ENCODE results near the gene NPIPA7. TPM values are rescaled to one million over a fixed set of nuclear protein-coding genes. Genes with fewer than 3 reads are reported as not detected.
"Not testable (repeated sequence)": the region's sequence is repeated elsewhere in the genome, so short reads cannot be mapped to it uniquely, and the experiment has no call there.

Gene NPIPA7
- total RNA-seq, result 8.7 to 11.9 TPM (median 10.3 TPM) in 3 replicates

DNA sequence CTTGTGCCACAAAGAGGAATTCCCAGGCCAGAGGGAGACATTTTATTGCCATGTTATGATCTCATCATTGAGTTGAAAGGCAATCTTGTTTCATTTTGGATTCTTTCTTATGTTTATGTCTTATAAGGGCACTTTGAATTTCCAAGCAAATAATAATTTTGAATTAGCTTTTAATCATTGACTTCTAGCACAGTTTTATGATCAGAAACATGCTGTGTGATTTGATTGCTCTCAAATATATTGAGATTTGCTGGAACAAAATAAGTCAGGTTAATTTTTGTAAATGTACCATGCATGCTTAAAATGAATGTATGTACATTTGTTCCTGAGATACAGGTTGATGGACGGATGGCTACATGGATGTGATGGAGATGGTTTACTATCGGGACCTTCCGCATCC is at the start of gene NPIPA7:
Gene NPIPA7 (plus strand): TSS at position 301 of the 400 bp plus-strand sequence. CDS start 105 bp downstream, outside the sequence.
- not testable (repeated sequence) for H3K4me3 Mint-ChIP-seq; H3K4me1 Mint-ChIP-seq; DNase-seq (ENCODE audit: low spot score in 2 of 2, unreplicated experiment in 2 of 2); H3K27ac Mint-ChIP-seq; H3K36me3 Mint-ChIP-seq; H3K9me3 Mint-ChIP-seq; H3K27me3 Mint-ChIP-seq (ENCODE audit: low read depth)

DNA sequence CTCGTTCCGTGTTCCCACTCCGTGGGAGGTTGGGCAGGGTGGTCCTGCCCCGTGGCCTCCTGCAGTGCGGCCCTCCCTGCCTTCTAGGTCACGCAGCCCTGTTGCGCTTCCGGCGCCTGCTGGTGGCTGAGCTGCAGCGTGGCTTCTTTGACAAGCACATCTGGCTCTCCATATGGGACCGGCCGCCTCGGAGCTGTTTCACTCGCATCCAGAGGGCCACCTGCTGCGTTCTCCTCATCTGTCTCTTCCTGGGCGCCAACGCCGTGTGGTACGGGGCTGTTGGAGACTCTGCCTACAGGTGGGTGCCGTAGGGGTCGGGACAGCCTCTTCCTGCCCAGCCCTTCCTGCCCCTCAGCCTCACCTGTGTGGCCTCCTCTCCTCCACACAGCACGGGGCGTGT is 47.5 kb upstream of the NPIPA7 start:
- H3K9me3 Mint-ChIP-seq; H3K27ac Mint-ChIP-seq; H3K4me1 Mint-ChIP-seq; H3K27me3 Mint-ChIP-seq (ENCODE audit: low read depth); DNase-seq (ENCODE audit: low spot score in 2 of 2, unreplicated experiment in 2 of 2); H3K4me3 Mint-ChIP-seq; H3K36me3 Mint-ChIP-seq: not testable (repeated sequence)

DNA sequence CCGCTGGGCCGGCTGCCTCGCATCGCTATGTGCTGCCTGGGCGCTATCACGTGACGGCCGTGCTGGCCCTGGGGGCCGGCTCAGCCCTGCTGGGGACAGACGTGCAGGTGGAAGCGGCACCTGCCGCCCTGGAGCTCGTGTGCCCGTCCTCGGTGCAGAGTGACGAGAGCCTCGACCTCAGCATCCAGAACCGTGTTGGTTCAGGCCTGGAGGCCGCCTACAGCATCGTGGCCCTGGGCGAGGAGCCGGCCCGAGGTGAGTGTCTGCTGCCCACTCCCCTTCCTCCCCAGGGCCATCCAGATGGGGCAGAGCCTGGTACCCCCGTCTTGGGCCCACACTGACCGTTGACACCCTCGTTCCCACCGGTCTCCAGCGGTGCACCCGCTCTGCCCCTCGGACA is 21.4 kb upstream of the NPIPA7 start:
- not testable (repeated sequence) for H3K4me3 Mint-ChIP-seq; H3K36me3 Mint-ChIP-seq; H3K27ac Mint-ChIP-seq; H3K9me3 Mint-ChIP-seq; H3K4me1 Mint-ChIP-seq; H3K27me3 Mint-ChIP-seq (ENCODE audit: low read depth); DNase-seq (ENCODE audit: low spot score in 2 of 2, unreplicated experiment in 2 of 2)

- not testable (repeated sequence) for H3K4me3 Mint-ChIP-seq; DNase-seq (ENCODE audit: low spot score in 2 of 2, unreplicated experiment in 2 of 2); H3K4me1 Mint-ChIP-seq; H3K36me3 Mint-ChIP-seq; H3K27ac Mint-ChIP-seq; H3K27me3 Mint-ChIP-seq (ENCODE audit: low read depth); H3K9me3 Mint-ChIP-seq
These were observed 20.2 kb upstream of the NPIPA7 start for GRCh38 chr16:16358539-16359240.

GRCh38 chr16:16363595-16363994 is 15.3 kb upstream of the NPIPA7 start:
- H3K9me3 Mint-ChIP-seq; H3K4me1 Mint-ChIP-seq; DNase-seq (ENCODE audit: low spot score in 2 of 2, unreplicated experiment in 2 of 2); H3K36me3 Mint-ChIP-seq; H3K27ac Mint-ChIP-seq; H3K27me3 Mint-ChIP-seq (ENCODE audit: low read depth); H3K4me3 Mint-ChIP-seq: not testable (repeated sequence)

- not testable (repeated sequence) for H3K27me3 Mint-ChIP-seq (ENCODE audit: low read depth); H3K9me3 Mint-ChIP-seq
These were observed 14.8 kb upstream of the NPIPA7 start for GRCh38 chr16:16364100-16364499.

DNA sequence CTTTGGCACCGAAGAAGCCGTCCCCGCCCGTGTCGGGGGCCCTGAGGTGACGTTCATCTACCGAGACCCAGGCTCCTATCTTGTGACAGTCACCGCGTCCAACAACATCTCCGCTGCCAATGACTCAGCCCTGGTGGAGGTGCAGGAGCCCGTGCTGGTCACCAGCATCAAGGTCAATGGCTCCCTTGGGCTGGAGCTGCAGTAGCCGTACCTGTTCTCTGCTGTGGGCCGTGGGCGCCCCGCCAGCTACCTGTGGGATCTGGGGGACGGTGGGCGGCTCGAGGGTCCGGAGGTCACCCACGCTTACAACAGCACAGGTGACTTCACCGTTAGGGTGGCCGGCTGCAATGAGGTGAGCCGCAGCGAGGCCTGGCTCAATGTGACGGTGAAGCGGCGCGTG is 14.2 kb upstream of the NPIPA7 start:
- H3K9me3 Mint-ChIP-seq; H3K4me3 Mint-ChIP-seq; DNase-seq (ENCODE audit: low spot score in 2 of 2, unreplicated experiment in 2 of 2); H3K27me3 Mint-ChIP-seq (ENCODE audit: low read depth); H3K4me1 Mint-ChIP-seq; H3K36me3 Mint-ChIP-seq; H3K27ac Mint-ChIP-seq: not testable (repeated sequence)

More at GRCh38 chr16:16364100-16364499, 14.8 kb upstream of the NPIPA7 start:
- not testable (repeated sequence) for H3K36me3 Mint-ChIP-seq; H3K4me1 Mint-ChIP-seq; DNase-seq (ENCODE audit: low spot score in 2 of 2, unreplicated experiment in 2 of 2); H3K27ac Mint-ChIP-seq; H3K4me3 Mint-ChIP-seq

- not testable (repeated sequence) for H3K9me3 Mint-ChIP-seq; H3K4me1 Mint-ChIP-seq; H3K36me3 Mint-ChIP-seq; H3K27me3 Mint-ChIP-seq (ENCODE audit: low read depth); H3K4me3 Mint-ChIP-seq; H3K27ac Mint-ChIP-seq
- DNase-seq (ENCODE audit: low spot score in 2 of 2, unreplicated experiment in 2 of 2), result peak in 1 of 2 experiments; percentile 8
These were observed 13.6 kb upstream of the NPIPA7 start for GRCh38 chr16:16365319-16365718.

DNA sequence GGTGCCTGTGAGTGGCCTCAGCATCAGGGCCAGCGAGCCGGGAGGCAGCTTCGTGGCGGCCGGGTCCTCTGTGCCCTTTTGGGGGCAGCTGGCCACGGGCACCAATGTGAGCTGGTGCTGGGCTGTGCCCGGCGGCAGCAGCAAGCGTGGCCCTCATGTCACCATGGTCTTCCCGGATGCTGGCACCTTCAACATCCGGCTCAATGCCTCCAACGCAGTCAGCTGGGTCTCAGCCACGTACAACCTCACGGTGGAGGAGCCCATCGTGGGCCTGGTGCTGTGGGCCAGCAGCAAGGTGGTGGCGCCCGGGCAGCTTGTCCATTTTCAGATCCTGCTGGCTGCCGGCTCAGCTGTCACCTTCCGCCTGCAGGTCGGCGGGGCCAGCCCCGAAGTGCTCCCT is 13.1 kb upstream of the NPIPA7 start:
- not testable (repeated sequence) for H3K27me3 Mint-ChIP-seq (ENCODE audit: low read depth); H3K9me3 Mint-ChIP-seq; DNase-seq (ENCODE audit: low spot score in 2 of 2, unreplicated experiment in 2 of 2); H3K4me3 Mint-ChIP-seq; H3K4me1 Mint-ChIP-seq; H3K36me3 Mint-ChIP-seq; H3K27ac Mint-ChIP-seq

DNA sequence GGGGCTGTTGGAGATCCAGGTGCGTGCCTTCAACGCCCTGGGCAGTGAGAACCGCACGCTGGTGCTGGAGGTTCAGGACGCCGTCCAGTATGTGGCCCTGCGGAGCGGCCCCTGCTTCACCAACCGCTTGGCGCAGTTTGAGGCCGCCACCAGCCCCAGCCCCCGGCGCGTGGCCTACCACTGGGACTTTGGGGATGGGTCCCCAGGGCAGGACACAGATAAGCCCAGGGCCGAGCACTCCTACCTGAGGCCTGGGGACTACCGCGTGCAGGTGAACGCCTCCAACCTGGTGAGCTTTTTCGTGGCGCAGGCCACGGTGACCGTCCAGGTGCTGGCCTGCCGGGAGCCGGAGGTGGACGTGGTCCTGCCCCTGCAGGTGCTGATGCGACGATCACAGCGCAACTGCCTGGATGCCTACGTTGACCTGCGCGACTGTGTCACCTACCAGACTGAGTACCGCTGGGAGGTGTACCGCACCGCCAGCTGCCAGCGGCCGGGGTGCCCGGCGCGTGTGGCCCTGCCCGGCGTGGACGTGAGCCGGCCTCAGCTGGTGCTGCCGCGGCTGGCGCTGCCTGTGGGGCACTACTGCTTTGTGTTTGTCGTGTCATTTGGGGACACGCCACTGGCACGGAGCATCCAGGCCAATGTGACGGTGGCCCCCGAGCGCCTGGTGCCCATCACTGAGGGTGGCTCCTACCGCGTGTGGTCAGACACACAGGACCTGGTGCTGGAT is 12.2 kb upstream of the NPIPA7 start:
- H3K36me3 Mint-ChIP-seq; H3K27me3 Mint-ChIP-seq (ENCODE audit: low read depth); H3K9me3 Mint-ChIP-seq; H3K4me3 Mint-ChIP-seq; H3K27ac Mint-ChIP-seq; H3K4me1 Mint-ChIP-seq: not testable (repeated sequence)
- DNase-seq (ENCODE audit: low spot score in 2 of 2, unreplicated experiment in 2 of 2), result peak in 1 of 2 experiments; percentile 3

DNA sequence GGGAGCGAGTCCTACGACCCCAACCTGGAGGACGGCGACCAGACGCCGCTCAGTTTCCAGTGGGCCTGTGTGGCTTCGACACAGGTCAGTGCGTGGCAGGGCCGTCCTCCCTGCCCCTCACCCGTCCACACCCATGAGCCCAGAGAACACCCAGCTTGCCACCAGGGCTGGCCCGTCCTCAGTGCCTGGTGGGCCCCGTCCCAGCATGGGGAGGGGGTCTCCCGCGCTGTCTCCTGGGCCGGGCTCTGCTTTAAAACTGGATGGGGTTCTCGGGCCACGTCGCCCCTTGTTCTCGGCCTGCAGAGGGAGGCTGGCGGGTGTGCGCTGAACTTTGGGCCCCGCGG is 11.7 kb upstream of the NPIPA7 start:
- not testable (repeated sequence) for H3K4me1 Mint-ChIP-seq; DNase-seq (ENCODE audit: low spot score in 2 of 2, unreplicated experiment in 2 of 2); H3K9me3 Mint-ChIP-seq; H3K36me3 Mint-ChIP-seq; H3K27me3 Mint-ChIP-seq (ENCODE audit: low read depth); H3K4me3 Mint-ChIP-seq; H3K27ac Mint-ChIP-seq

- not testable (repeated sequence) for H3K9me3 Mint-ChIP-seq
These were observed 9.7 kb upstream of the NPIPA7 start for GRCh38 chr16:16369081-16369856.

DNA sequence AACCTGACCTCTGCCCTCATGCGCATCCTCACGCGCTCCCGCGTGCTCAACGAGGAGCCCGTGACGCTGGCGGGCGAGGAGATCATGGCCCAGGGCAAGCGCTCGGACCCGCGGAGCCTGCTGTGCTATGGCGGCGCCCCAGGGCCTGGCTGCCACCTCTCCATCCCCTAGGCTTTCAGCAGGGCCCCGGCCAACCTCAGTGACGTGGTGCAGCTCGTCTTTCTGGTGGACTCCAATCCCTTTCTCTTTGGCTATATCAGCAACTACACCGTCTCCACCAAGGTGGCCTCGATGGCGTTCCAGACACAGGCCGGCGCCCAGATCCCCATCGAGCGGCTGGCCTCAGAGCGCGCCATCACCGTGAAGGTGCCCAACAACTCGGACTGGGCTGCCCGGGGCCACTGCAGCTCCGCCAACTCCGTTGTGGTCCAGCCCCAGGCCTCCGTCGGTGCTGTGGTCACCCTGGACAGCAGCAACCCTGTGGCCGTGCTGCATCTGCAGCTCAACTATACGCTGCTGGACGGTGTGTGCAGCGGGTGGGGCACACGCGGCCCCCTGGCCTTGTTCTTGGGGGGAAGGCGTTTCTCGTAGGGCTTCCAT is 7.7 kb upstream of the NPIPA7 start:
- not testable (repeated sequence) for H3K27me3 Mint-ChIP-seq (ENCODE audit: low read depth); H3K9me3 Mint-ChIP-seq; H3K4me3 Mint-ChIP-seq; DNase-seq (ENCODE audit: low spot score in 2 of 2, unreplicated experiment in 2 of 2); H3K27ac Mint-ChIP-seq; H3K36me3 Mint-ChIP-seq; H3K4me1 Mint-ChIP-seq

More at GRCh38 chr16:16369081-16369856, 9.7 kb upstream of the NPIPA7 start:
- DNase-seq (ENCODE audit: low spot score in 2 of 2, unreplicated experiment in 2 of 2), result peak in 1 of 2 experiments; percentile 17
- H3K27me3 Mint-ChIP-seq (ENCODE audit: low read depth); H3K27ac Mint-ChIP-seq; H3K36me3 Mint-ChIP-seq; H3K4me1 Mint-ChIP-seq; H3K4me3 Mint-ChIP-seq: not testable (repeated sequence)

- H3K4me3 Mint-ChIP-seq; H3K4me1 Mint-ChIP-seq; H3K9me3 Mint-ChIP-seq; DNase-seq (ENCODE audit: low spot score in 2 of 2, unreplicated experiment in 2 of 2); H3K27me3 Mint-ChIP-seq (ENCODE audit: low read depth); H3K27ac Mint-ChIP-seq; H3K36me3 Mint-ChIP-seq: not testable (repeated sequence)
These were observed 4.7 kb upstream of the NPIPA7 start for GRCh38 chr16:16374192-16374591.
